Sigmoid colon (tissue), 7 donors: ENCODE data around the gene ZSCAN30. TPM values are rescaled to one million over a fixed set of nuclear protein-coding genes. Genes with fewer than 3 reads are reported as not detected.

ENCODE experiments used
- DNase-seq: peaks from one replicate; pipeline ENCODE4 v3.0.0-alpha.2; 2019
- H3K27ac ChIP-seq, 4 donors: fragments of 200-600 bp; sonication (generic); one replicate each; pipeline ENCODE4 v1.5.1; 2016 to 2019; ENCODE audit warnings: mild to moderate bottlenecking in 1 of 4
- H3K27me3 ChIP-seq, 3 donors: fragments of 200-600 bp; sonication (generic); one replicate each; pipeline ENCODE4 v1.5.1; 2019; ENCODE audit warnings: mild to moderate bottlenecking in 1 of 3
- H3K36me3 ChIP-seq, 4 donors: fragments of 200-600 bp; sonication (generic); one replicate each; pipeline ENCODE4 v1.5.1; 2016 to 2019
- H3K4me1 ChIP-seq, 4 donors: fragments of 200-600 bp; sonication (generic); one replicate each; pipeline ENCODE4 v1.5.1; 2017 to 2019
- H3K4me3 ChIP-seq, 4 donors: fragments of 200-600 bp; sonication (generic); one replicate each; pipeline ENCODE4 v1.5.1; 2017 to 2019; ENCODE audit warnings: mild to moderate bottlenecking in 2 of 4, moderate library complexity in 1 of 4
- H3K9me3 ChIP-seq, 4 donors: fragments of 200-600 bp in 3 of 4; sonication (generic) in 3 of 4; one replicate each; pipeline versions ENCODE4 v1.5.1 to v1.6.1; 2013 to 2019
- EP300 ChIP-seq, 4 donors: sonication (generic); formaldehyde crosslinking; IDR thresholded peaks; one replicate each; pipeline ENCODE4 v1.6.1; 2017; ENCODE audit warnings: antibody characterized with exemption in 4 of 4
- POLR2A ChIP-seq, 2 donors: fragments of 450-650 bp; IDR thresholded peaks; one replicate each; pipeline ENCODE4 v1.6.1; 2016; ENCODE audit warnings: antibody characterized with exemption in 2 of 2, mild to moderate bottlenecking in 2 of 2, moderate library complexity in 2 of 2
- POLR2AphosphoS5 ChIP-seq, 4 donors: sonication (generic); formaldehyde crosslinking; IDR thresholded peaks; one replicate each; pipeline ENCODE4 v1.6.1; 2017; ENCODE audit warnings: antibody characterized with exemption in 4 of 4
- WGBS, 2 donors: extraction: QIAGEN DNeasy Blood & Tissue Kit; methylation state at CpG; one replicate each; pipeline ENCODE4 v1.1.7; 2013; 5-methylcytosine and 5-hydroxymethylcytosine counted together
- intact Hi-C: fragments of 100-400 bp; cut with DNase I; formaldehyde crosslinking; loops from one replicate; pipeline ENCODE4 v1.15.1; 2023
- polyA plus RNA-seq, 3 donors: library from polyadenylated mRNA; stranded (reverse); fragments of 200-250 nt; gene quantifications; one replicate each; pipeline ENCODE4 v1.2.3, GENCODE V29; 2013
- total RNA-seq, 4 donors: library from RNA; depleted of rRNA; stranded (reverse); fragments of >200 nt; gene quantifications; one replicate each; pipeline ENCODE4 v1.1.0, GENCODE V29; 2016
- TF ChIP-seq, protein P1 (sequence below), 4 experiments: fragments of 450-650 bp in 3 of 4; fragments of 200-600 bp in 1 of 4; IDR thresholded peaks; one replicate each; pipeline ENCODE4 v1.5.1; 2016 to 2019; ENCODE audit warnings: antibody characterized with exemption in 4 of 4, mild to moderate bottlenecking in 3 of 4, moderate library complexity in 2 of 4
- donor health status: healthy with polysubstance abuse.
- donor health status: Bipolar disorder and iron deficiency.
- donor health status: healthy.

The ZSCAN30 gene
- total and polyA plus RNA-seq, 7 donors, result 2.5 to 25.8 (median 12.5) TPM

DNA sequence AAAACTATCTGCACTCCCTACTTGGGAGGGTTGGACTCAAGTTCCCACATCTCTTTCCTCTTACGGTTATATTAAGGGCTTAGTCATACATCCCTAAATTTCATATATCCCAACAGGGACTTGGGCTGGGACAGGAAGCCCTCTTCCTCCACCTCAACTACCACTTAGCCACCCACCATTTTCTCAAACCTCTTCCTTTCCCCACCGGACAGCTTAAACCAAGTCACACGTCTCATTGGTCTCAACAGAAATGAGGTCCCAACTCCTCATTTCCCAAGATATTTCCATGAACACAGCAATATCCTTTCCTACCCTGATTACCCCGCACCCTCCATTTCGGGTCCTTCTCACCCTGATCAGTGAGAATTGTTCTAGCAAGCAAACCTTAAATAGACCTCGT, 736 bp downstream of the ZSCAN30 start:
- 8 to 12% methylated on average over 6 of the region's 6 CpGs for WGBS, 2 donors
- no peak for DNase-seq
- no peaks in the 10 kb centered on the region for H3K27me3 ChIP-seq
- peak overlapping the region; percentile 51 to 78 (median 74) for H3K4me3 ChIP-seq
- TF ChIP-seq, protein P1, sequence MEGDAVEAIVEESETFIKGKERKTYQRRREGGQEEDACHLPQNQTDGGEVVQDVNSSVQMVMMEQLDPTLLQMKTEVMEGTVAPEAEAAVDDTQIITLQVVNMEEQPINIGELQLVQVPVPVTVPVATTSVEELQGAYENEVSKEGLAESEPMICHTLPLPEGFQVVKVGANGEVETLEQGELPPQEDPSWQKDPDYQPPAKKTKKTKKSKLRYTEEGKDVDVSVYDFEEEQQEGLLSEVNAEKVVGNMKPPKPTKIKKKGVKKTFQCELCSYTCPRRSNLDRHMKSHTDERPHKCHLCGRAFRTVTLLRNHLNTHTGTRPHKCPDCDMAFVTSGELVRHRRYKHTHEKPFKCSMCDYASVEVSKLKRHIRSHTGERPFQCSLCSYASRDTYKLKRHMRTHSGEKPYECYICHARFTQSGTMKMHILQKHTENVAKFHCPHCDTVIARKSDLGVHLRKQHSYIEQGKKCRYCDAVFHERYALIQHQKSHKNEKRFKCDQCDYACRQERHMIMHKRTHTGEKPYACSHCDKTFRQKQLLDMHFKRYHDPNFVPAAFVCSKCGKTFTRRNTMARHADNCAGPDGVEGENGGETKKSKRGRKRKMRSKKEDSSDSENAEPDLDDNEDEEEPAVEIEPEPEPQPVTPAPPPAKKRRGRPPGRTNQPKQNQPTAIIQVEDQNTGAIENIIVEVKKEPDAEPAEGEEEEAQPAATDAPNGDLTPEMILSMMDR (IDR thresholded peaks at IDR 0.05), result no peak
- TF ChIP-seq POLR2AphosphoS5 (IDR thresholded peaks at IDR 0.05) (no peak), POLR2A (IDR thresholded peaks at IDR 0.05) (no peak), EP300 (IDR thresholded peaks at IDR 0.05) (no peak)
- H3K4me1 ChIP-seq, result peaks cover 0 to 33% (median 23%) of the 10 kb centered on the region in 4 donors
- no peaks in the 10 kb centered on the region for H3K9me3 ChIP-seq
- H3K27ac ChIP-seq, result peak overlapping the region; percentile 77 to 89 (median 86)
- peaks cover 0 to 11% (median 0%) of the 10 kb centered on the region in 4 donors for H3K36me3 ChIP-seq
- intact Hi-C loops, result loop anchor here (1.0 kb wide), 1 partner anchor 22 kb away; no protein-coding TSS in a partner anchor

DNA sequence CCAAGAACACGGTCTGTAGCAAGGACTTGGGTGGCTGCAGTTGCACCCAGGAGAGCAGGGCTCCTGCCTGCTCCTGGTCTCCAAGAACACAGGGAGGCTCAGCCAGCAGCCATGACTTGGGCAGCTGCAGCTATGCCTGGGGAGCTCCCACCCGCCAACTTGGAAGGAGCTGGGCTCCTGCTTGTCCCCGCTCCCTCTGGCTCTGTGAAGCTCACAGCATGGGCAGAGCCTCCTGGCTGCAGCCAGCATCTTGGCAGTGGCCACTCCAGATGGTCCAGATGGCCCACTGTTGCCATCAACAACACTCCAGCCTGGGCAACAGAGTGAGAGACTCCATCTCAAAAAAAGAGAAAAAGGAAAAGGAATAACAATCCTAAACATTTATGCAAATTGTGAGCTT, 5.2 kb downstream of the ZSCAN30 start:
- no peak overlapping the region for H3K27ac ChIP-seq
- intact Hi-C loops, result no loop called here
- TF ChIP-seq POLR2A (IDR thresholded peaks at IDR 0.05) (no peak), POLR2AphosphoS5 (IDR thresholded peaks at IDR 0.05) (no peak), EP300 (IDR thresholded peaks at IDR 0.05) (no peak)
- TF ChIP-seq, protein P1 (IDR thresholded peaks at IDR 0.05), result no peak
- H3K4me1 ChIP-seq, result peaks cover 0 to 16% (median 11%) of the 10 kb centered on the region in 4 donors
- no peaks in the 10 kb centered on the region for H3K27me3 ChIP-seq
- 95 to 98% methylated on average over 3 of the region's 3 CpGs for WGBS, 2 donors
- no peak overlapping the region for H3K4me3 ChIP-seq
- peaks cover 0 to 13% (median 0%) of the 10 kb centered on the region in 4 donors for H3K36me3 ChIP-seq
- no peak for DNase-seq
- H3K9me3 ChIP-seq, result no peaks in the 10 kb centered on the region

GRCh38 chr18:35283923-35284794, 5.9 kb downstream of the ZSCAN30 start:
- Histone ChIP-seq H3K4me1 (peaks cover 0 to 12% (median 7%) of the 10 kb centered on the region in 4 donors), H3K27ac (no peak overlapping the region), H3K27me3 (no peaks in the 10 kb centered on the region), H3K36me3 (peaks cover 0 to 13% (median 0%) of the 10 kb centered on the region in 4 donors), H3K4me3 (no peak overlapping the region), H3K9me3 (no peaks in the 10 kb centered on the region)
- WGBS, 2 donors, result 96 to 97% methylated on average over 7 of the region's 7 CpGs
- intact Hi-C loops, result no loop called here
- DNase-seq, result no peak
- TF ChIP-seq POLR2AphosphoS5 (IDR thresholded peaks at IDR 0.05) (no peak), POLR2A (IDR thresholded peaks at IDR 0.05) (no peak), EP300 (IDR thresholded peaks at IDR 0.05) (no peak)
- TF ChIP-seq, protein P1 (IDR thresholded peaks at IDR 0.05), result no peak

GRCh38 chr18:35282353-35282752, 7.7 kb downstream of the ZSCAN30 start:
- TF ChIP-seq POLR2A (IDR thresholded peaks at IDR 0.05) (no peak), EP300 (IDR thresholded peaks at IDR 0.05) (no peak), POLR2AphosphoS5 (IDR thresholded peaks at IDR 0.05) (no peak)
- TF ChIP-seq, protein P1 (IDR thresholded peaks at IDR 0.05), result no peak
- DNase-seq, result no peak
- H3K4me1 ChIP-seq, result no peaks in the 10 kb centered on the region
- peaks cover 0 to 13% (median 0%) of the 10 kb centered on the region in 4 donors for H3K36me3 ChIP-seq
- H3K9me3 ChIP-seq, result no peaks in the 10 kb centered on the region
- 82 to 83% methylated on average over 1 of the region's 1 CpG for WGBS, 2 donors
- intact Hi-C loops, result no loop called here
- H3K27me3 ChIP-seq, result no peaks in the 10 kb centered on the region
- H3K4me3 ChIP-seq, result no peak overlapping the region
- no peak overlapping the region for H3K27ac ChIP-seq
